Measurements from ENCODE around the gene CHMP6.

Gene CHMP6

DNA sequence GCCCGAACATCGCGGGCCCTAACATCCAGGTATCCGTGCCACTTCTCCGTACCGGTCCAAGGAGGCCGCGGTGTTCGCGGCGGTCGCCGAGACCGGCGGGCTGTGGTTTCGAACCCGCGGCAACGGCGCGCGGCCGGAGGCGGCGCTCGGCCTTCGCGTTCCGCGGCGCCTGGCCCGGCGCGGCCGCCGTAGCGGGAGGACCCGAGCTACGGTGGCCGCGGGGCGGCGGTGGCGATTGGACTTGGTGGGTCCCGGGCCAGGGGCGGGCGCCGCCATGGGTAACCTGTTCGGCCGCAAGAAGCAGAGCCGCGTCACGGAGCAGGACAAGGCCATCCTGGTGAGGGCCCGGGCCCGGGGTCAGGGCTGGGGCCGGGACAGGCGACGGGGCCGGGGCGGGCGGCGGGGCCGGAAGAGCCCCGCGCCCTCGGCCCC lies at the start of gene CHMP6:
TSS of gene CHMP6 (plus strand) at position 197 of the 432 bp plus-strand sequence. CDS start at position 275, 78 bp downstream.
- no peak for FAIRE-seq

DNA sequence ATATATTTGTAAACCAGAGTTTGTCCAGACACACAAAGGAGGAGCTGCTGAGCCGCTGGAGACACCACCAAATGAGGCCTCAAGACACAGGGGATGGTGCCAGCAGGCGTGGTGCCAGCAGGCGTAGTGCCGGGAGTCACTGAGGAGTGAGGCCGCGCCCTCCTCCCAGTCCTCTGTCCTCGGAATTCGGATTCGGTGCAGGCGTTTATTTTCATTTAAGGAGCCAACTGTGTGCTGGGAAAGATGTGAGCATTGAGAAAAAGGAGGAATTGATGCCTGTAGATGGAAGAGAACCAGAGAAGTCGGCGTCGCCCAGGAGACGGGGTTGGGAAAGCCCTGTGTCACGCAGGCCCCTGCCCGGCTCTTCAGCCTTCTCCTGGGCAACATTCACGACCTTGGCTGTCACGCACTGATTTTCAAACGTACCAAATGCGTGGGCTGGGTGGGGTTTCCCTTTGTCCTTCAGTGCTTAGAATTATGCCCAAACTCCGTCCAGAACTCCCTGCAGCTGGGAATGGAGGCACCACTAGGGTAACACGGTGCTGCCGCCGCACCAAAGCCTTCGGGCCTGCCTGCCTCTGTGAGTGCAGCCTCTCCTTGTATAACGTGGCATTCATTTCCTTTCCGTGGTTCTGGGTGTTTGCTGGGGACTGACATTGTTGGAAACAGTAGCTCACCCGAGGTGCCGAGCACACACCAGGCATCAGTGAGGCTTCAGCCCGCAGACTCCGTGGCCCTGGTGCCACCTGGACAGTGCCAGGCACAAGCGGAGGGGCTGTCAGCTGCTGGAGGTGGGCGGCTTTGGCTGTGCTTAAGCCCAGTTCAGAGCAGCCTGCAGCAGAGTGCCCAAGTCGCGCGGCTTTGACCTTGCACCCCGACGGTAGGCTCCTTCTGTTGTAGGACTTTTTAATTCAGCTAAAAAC lies 49.0 kb upstream of the CHMP6 start:
- no peak for FAIRE-seq

DNA sequence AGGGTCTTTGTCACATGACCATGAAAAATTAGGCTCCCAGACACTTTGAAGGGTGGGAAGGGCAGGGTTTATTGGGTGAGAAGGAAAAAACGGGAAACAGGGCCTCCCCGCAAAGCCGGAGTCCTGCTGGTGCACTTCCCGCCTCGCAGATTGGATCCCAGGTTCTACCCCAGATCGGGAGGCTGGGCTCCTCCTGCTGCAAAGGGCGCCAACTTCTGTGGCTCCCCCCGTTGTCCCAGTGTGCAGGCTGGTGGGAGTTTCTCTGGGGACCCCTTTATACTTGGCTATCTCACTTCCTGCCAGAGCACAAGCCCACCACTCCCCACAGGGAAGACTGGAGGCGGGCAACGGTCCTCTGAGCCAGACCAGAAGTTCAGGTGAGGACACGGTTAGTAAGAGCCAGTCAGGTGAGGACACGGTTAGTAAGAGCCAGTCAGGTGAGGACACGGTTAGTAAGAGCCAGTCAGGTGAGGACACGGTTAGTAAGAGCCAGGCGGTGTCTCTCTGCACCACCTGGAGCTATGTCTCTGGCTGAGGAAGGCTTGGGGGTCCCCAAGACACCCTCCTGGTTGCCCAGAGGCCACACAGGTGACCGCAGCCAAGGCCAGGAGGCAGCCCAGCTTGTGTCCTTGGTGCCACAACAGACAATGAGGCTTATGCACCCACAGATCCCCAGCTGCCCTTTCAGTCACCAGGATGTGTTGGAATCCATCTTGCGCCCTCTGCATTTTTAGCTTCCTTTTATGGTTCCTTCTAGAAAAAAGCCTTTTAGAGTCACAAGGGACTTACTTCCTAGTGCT lies 48.1 kb upstream of the CHMP6 start:
- no peak for FAIRE-seq

DNA sequence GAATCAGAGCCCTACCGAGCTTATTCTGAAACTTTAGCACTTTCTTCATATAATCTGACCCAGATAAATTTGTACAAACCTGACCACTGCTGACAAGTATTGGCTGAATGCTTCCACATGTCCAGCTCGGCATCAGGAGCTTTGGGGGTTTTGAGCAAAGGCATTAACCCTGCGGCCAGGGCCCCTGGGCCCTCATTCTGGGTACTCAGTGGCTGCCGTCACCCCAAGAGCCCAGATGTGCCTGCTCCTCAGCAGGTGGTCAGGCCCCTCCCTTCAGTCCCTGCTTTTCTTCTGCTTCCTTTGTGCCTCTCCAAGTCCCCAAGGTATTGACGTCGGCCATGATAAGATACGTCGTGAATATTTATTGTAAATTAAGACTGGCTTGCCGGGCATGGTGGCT lies 47.3 kb upstream of the CHMP6 start:
- FAIRE-seq, result no peak

DNA sequence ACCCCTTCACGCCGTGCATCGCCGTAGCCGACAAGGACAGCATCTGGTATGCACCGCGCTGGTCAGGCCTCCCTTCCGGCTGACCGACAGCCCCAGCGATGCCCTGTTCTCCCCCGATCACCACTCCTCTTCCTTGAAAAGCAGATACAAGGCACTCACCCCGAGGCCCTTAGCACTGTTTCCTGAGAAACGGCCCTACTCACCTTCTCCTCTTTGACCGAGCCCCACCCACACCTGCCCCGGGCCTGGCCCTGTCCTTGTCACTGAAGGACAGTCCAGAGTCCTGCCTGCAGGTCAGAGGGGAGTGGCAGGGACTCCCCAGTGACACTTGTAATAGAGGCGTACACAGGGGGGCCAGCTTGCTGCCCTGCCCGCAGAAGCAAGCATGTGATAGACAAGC lies 45.9 kb upstream of the CHMP6 start:
- FAIRE-seq, result no peak

DNA sequence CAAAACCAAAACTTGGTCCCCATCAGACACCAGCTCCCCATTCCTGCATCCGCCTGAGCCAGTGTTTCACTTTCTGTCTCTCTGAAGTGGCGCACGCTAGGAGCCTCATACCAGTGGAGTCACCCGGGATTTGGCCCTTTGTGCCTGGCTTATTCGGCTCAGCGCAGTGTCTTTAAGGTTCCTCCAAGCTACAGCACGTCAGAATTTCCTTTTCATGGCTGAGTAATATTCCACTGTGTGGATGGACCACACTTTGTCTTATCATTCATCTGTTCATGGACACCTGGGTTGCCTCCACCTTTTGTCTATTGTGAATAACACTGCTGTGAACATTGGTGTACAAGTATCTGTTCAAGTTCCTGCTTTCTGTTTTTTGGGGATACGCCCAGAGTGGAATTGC lies 45.2 kb upstream of the CHMP6 start:
- no peak for FAIRE-seq

DNA sequence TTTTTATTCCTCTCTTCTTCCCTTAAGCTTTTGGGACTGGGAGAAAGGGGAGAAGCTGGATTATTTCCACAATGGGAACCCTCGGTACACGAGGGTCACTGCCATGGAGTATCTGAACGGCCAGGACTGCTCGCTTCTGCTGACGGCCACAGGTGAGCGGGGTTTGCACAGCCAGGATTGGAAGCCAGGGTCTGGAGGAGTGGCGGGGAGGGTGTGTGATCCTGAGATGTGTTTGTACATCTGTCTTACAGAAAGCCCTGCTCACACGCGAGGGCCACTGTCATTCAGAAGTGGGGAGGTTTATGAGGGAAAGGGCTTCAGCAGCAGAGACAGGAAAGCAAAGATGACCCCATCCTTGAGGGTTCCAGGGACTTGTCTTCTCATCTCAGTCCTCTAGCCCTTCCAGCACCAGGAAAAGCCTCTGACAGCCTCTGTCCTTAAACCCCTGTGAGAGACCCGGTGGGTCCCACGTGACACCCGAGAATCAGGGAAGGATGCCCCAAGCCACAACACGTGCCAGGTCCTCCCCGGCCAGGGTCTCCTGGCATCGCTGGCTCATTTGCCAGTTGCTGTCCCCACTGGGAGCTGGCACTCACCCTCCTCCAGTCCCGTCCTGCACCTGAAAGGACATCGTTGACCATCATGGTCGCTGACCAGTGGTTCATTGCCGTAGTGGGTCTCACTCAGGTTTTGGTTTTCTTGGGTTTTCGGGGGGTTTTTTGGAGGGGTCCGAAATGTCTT lies 44.3 kb upstream of the CHMP6 start:
- FAIRE-seq, result no peak

DNA sequence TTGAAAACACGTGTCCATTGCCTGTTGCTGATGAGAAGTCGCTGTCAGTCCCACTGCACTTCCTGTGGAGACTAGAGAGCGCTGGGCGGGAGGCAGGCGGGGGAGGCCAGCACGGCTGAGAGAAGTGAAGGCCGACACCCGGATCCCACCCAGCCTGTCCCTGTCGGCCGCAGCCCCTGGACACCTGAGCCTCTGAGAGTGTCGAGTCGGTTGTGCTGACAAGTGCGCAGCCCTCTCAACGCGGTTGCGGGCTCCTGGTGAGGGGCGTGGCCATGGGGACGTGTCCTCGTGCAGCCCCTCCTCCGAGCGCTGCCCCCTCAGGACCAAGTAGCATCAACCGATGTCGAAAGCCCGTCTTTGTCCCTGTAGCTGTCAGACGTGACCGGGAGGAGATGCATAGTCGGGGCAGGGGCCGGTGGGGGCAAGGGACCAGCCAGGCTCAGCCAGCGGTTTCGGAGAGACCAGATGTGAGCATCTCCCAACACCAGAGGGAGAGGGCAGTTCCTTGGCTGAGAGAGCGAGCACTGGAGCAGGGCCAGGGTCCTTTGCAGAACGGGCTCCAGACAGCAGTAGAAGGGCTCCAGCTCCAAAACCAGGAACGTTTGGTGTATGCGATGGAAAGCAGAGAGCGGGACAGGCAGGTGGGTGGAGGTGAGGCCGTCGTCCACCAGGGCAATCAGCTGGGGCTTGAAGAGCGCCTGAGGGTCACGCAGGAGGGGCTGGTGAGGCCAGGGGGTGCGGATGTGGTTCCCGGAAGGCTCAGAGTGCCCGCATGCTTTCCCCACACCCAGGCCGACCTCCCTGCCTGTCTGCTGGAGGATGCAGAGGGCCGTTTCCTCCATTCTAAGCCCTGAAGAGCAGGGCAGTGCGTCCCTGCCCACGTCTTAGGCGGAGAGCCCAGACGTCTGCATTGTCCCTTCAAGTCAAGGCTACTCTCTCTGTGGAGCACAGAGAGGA lies 43.3 kb upstream of the CHMP6 start:
- FAIRE-seq, result no peak

DNA sequence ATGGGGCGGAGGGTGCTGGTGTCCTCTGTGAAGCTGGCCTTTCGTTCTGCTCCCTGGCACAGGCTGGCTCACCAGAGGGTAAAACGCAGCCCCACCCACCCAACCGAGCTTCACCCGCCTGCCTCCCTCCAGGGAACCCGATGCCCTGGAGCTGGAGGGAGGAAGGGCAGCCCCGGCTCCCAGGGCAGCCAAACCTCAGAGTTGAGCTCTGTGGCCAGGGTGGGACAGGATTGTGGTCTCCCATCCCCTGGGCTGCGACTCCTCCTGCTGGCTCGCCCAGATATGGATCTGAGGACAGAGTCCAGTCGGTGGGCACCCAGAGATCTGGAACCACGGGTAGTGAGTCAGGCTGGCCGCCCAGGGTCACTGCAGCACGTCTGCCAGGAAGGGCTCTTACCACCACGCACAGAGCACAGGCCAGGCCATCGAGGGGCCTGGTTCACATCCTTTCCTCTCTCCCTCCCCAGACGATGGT lies 42.6 kb upstream of the CHMP6 start:
- FAIRE-seq, result no peak

DNA sequence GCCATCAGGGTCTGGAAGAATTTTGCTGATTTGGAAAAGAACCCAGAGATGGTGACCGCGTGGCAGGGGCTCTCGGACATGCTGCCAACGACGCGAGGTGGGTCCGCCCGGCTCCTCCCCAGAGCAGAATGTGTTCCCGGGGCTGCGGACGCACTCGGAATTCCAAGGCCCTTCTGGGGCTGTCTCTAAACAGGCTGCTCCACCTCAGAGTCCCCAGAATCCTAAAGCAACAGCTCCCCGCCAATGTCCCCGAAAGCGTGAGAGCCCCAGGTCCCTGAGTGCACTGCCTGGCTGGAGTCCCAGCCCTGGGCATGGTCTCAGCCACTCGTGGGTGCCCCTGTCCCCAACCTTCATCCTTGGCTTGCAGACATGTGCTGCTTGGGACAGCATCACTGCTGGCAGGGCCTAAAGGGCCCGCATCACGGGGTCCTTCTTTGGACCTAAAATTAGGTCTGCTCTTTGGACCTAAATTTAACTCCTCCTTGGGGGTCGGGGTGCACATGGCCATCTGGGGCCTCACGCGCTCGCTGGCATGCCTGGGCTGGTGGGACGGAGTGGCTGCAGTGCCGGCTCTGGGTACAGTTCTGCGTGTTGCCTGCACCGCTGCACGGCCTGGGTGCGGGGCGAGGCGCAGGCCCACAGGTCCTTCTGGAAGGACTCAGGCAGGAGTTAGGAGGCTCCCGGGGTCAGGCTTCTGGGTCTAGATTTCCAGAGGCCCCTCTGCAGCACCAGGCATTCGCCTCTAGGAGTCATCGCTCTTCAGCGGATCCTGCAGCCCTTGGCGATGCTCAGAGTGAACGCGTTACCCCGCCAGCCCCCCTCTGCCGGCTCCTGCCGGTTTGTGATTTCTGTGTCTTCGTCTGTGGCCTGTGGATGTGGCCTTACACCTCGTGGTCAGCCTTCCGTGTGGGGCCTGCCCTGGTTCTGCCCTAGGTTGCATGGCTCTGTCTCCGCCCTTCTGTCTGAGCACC lies 41.9 kb upstream of the CHMP6 start:
- FAIRE-seq, result no peak

DNA sequence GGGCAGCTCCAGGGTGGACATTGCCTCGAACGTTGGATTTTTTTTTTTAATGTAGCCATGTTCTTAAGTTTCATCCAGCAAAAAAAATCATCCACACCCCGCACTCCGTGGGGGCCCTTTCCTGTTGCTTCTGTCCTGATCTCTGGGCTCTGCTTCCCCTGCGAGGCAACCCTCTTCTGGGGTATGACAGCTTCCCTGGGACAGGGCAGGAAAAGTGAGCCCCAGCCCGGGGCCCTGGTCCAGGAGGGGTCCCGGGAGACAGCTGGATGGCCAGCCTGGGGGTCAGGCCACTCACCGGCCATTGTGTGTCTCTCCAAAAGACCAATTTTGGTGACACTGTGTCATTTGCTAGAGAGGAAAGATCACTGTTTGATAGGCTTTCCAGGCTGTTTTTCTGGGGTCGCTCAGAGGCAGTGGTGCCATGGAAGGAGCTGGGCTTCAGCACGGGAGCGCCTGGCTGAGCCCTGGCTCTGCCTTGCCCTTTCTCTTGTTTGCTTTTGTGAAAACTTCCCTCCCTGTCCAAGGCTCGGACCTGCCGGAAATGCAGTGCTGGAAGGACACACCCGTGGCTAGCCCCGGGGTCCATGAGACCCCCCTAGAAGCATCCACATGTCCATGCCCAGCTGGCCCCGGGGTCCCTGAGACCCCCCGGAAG lies 41.0 kb upstream of the CHMP6 start:
- no peak for FAIRE-seq

DNA sequence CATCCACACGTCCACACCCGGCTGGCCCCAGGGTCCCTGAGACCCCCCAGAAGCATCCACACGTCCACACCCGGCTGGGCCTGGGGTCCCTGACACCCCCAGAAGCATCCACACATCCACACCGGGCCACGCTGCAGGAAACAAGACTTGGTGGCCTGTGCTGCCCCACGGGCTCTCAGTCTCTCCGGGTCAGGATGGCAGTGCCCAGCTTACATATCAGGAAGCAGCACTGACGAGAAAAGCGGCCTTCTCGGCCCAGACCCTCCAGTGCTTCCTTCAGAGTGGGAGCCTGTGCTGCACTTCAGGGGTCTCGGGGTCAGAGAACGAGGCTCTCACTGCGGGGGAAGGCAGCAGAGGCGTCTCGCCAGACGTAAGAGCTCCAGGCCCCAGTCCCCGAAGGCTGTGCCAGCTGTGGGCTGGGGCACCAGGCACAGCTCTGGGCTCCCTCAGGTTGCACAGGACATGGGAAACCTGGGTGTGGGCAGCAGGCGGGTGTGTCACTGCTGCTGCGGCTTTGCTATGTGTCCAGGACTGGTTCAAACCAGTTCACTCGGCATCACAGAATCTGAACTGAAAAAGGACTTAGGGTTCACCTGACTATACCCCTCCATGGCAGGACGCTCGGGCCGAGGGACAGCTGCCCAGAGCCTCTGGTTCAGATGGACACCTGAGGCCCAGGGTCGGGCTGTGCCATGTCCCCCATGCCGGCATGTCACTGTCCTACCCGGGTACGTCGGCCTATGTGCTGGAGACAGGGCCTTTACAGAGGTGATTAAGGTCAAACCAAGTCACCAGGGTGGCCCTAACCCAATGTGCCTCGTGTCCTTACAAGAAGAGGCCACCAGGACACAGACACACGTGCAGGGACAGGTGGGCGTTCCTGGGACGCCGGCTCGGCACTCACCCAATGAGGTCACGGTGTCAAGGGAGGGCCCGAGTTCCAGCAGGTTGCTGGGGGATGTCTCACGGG lies 40.2 kb upstream of the CHMP6 start:
- no peak for FAIRE-seq

DNA sequence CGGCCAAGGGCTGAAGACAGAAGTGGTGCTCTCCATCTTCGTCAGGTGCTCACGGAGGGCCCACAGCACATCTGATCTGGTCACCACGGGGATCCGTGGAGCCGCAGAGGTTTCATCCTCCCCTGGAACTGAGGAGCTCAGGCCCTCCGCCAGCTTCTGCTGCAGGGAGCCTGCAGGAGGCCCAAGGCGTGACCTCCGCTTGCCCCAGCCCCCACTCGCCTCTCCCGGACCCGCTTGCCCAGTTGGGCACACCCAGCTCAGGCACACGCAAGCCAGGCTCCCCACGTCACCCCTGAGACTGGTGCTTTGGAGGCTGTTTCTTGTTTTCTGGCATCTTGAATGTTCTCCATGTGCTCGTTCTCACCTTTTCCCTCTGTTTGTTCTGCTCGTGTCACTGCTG lies 39.4 kb upstream of the CHMP6 start:
- FAIRE-seq, result no peak

DNA sequence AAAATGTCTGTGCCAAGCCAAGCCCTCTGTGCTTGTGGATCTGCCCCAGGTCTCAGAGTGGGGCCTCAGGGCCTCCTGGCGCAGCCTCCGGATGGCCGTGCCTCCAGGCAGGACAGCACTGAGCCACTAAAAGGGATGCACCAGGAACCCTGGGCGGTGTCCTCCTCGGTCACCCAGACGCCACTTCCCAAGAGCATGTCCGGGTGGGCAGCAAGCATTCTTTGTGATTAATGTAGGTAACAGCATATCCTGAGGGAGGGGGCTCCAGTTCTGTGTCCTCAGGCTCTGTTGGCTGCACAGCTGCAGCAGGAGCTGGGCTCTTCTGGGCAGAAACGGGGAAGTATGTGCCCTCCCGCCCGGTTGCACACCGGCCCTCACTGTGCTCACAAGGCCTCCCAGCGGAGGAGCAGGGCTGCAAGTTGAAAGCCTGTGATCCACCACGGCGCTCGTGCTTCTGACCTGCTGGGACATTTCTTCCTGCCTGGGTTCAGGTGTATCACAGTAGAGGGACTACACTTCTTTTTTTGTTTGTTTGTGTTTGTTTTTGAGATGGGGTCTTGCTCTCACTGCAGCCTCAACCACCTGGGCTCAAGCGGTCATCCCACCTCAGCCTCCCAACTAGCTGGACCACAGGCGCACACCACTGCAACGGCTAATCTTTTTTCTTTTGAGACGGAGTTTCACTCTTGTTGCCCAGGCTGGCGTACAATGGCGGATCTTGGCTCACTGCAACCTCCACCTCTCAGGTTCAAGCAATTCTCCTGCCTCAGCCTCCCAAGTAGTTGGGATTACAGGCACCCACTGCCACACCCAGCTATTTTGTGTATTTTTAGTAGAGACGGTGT lies 37.9 kb upstream of the CHMP6 start:
- FAIRE-seq, result no peak

DNA sequence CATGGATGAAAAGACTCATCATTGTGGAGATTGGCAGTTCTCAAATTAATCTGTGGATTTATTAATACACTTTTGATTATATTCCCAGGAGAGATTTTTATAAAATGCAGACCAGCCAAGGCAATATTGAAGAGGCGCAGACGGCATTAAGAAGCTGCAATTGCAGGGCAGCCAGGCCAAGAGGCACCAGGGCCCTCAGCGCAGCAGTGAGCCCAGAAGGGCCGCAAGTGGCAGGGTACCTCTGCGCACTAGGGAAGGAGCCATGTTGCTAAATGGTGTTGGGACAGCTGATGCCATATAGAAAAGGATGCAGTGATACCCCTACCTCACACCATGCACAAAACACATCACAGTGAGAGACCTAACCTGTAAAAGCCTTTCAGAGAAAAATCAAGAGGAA lies 36.6 kb upstream of the CHMP6 start:
- no peak for FAIRE-seq

DNA sequence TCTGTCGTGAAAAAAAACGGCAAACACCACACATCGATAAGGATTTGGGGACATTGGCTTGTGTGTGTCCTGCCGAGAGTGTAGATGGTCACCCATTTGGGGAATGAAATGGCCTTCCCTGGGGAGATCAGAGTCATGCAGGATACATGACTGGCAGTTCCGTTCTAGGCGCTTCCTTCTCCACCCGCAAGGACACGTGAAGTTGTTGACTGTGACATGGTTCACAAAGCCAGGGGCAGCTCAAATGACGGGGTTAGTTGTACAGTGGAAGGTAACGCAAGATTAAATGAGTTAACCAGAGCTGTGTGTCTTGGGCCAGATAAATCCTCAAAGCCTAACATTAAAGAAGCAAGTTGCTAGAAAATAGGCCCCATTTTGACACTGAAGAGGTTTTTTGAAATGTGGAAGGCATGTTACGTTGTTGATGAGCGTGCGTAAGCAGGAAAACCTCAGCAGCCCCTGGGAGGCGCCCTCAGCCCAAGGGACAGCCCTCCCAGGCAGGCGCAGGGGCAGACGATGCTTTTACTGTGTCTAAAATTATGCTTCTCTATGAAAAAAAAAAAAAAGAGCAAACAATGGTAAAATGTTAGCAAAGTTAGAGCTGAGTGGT lies 35.9 kb upstream of the CHMP6 start:
- no peak for FAIRE-seq
